ENCODE measurements around the gene LETMD1. TPM values are rescaled to one million over a fixed set of nuclear protein-coding genes. Genes with fewer than 3 reads are reported as not detected.

Gene LETMD1
- total and polyA plus RNA-seq, 2 of the 13 experiments (the other 11 are each of a cell fraction or from before 2014, with no cell fraction given), result 43.3 to 87.7 TPM

- TF ChIP-seq ZNF609 (CRISPR knock-in tag; IDR thresholded peaks at IDR 0.05; ENCODE audit: borderline replicate concordance) (no peak), ZNF335 (CRISPR knock-in tag; IDR thresholded peaks at IDR 0.05) (no peak), ZNF17 (CRISPR knock-in tag; IDR thresholded peaks at IDR 0.05) (no peak), ZNF816 (CRISPR knock-in tag; IDR thresholded peaks at IDR 0.05; ENCODE audit: borderline replicate concordance) (peak; percentile 70; the same call in 1 of the 2 replicates), TCF7 (IDR thresholded peaks at IDR 0.05; ENCODE audit: low read depth) (no peak), RELA (CRISPR knock-in tag; IDR thresholded peaks at IDR 0.05) (0 out of 2 replicates have a peak, but pooled peaks have one; percentile 59), SNRNP70 (IDR thresholded peaks at IDR 0.05; ENCODE audit: low read depth, low read length) (no peak), ZNF550 (CRISPR knock-in tag; IDR thresholded peaks at IDR 0.05; ENCODE audit: borderline replicate concordance) (no peak), SKIL (CRISPR knock-in tag; IDR thresholded peaks at IDR 0.05; ENCODE audit: borderline replicate concordance) (no peak), SOX5 (CRISPR knock-in tag; IDR thresholded peaks at IDR 0.05; ENCODE audit: borderline replicate concordance) (peak; percentile 58; the same call in 1 of the 2 replicates), RBM39 (IDR thresholded peaks at IDR 0.05; ENCODE audit: low read depth, low read length, poor library complexity, severe bottlenecking) (peak; percentile 97), ARNT2 (CRISPR knock-in tag; IDR thresholded peaks at IDR 0.05; ENCODE audit: low read depth) (peak; percentile 89; the same call in 1 of the 2 replicates), ZNF766 (CRISPR knock-in tag; IDR thresholded peaks at IDR 0.05; ENCODE audit: borderline replicate concordance) (no peak; the same call in none of the 2 replicates), ZNF121 (CRISPR knock-in tag; IDR thresholded peaks at IDR 0.05) (no peak), ZNF589 (CRISPR knock-in tag; conservative IDR thresholded peaks at IDR 0.05) (peak; percentile 61; the same call in 1 of the 2 replicates), CTCF (CRISPR knock-in tag; IDR thresholded peaks at IDR 0.05) (peak; percentile 33), SAFB2 (CRISPR knock-in tag; IDR thresholded peaks at IDR 0.05; ENCODE audit: borderline replicate concordance, low read depth) (peak; percentile 75), ZFP37 (CRISPR knock-in tag; IDR thresholded peaks at IDR 0.05; ENCODE audit: borderline replicate concordance) (no peak), ZNF546 (CRISPR knock-in tag; conservative IDR thresholded peaks at IDR 0.05) (peak; percentile 95; the same call in 1 of the 2 replicates), MBD4 (IDR thresholded peaks at IDR 0.05; ENCODE audit: borderline replicate concordance, low read length) (no peak), KMT2A (CRISPR knock-in tag; IDR thresholded peaks at IDR 0.05) (peak; percentile 62; the same call in 1 of the 2 replicates)
Measured at GRCh38 chr12:51083126-51083833, 35.2 kb downstream of the LETMD1 start, which contains the start of gene CSRNP2 (continued).
